Kidney (tissue), 14 donors: Measurements from ENCODE around the gene ROCK2. TPM values are rescaled to one million over a fixed set of nuclear protein-coding genes. Genes with fewer than 3 reads are reported as not detected.

Experiments used
- DNase-seq, 5 donors: peaks; one replicate each; pipeline ENCODE4 v3.0.0-alpha.2; 2013 to 2020
- FAIRE-seq: peaks from 2 replicates; lab custom pipeline; 2012; peaks lifted over from hg19 to GRCh38; lab: Jason Lieb, UNC
- H3K27ac ChIP-seq, 2 donors: one replicate each; pipeline ENCODE4 v1.7.0; 2013; ENCODE audit warnings: low read depth in 2 of 2, low read length in 2 of 2, inconsistent platforms in 1 of 2
- H3K27me3 ChIP-seq: one replicate; pipeline ENCODE4 v1.7.1; 2013; ENCODE audit warnings: low read length, inconsistent platforms; ENCODE audit not compliant: control insufficient read depth, insufficient read depth
- H3K36me3 ChIP-seq, 3 donors: one replicate each; pipeline versions ENCODE4 v1.7.0 to v1.7.1; 2013; ENCODE audit warnings: low read length in 3 of 3, control low read depth in 1 of 3, inconsistent platforms in 1 of 3; ENCODE audit not compliant: insufficient read depth in 3 of 3, control insufficient read depth in 2 of 3
- H3K4me1 ChIP-seq, 3 donors: one replicate each; pipeline versions ENCODE4 v1.7.0 to v1.7.1; 2013; ENCODE audit warnings: low read length in 3 of 3, inconsistent platforms in 1 of 3, low read depth in 1 of 3; ENCODE audit not compliant: control insufficient read depth in 2 of 3, insufficient read depth in 2 of 3
- H3K4me3 ChIP-seq, 3 donors: one replicate each; pipeline versions ENCODE4 v1.7.0 to v1.8.1; 2013; ENCODE audit warnings: low read length in 3 of 3, control low read depth in 1 of 3, inconsistent platforms in 1 of 3
- H3K9ac ChIP-seq, 3 donors: one replicate each; pipeline versions ENCODE4 v1.7.0 to v1.7.1; 2013; ENCODE audit warnings: low read length in 3 of 3, control low read depth in 1 of 3, inconsistent platforms in 1 of 3
- H3K9me3 ChIP-seq, 3 donors: one replicate each; pipeline versions ENCODE4 v1.7.0 to v1.7.1; 2013; ENCODE audit warnings: low read length in 3 of 3, control low read depth in 1 of 3, inconsistent platforms in 1 of 3; ENCODE audit not compliant: control insufficient read depth in 2 of 3, insufficient read depth in 1 of 3
- intact Hi-C: fragments of 100-400 bp; cut with DNase I; formaldehyde crosslinking; loops from one replicate; pipeline ENCODE4 v1.11.1; 2022
- polyA plus RNA-seq: library from polyadenylated mRNA; stranded (reverse); fragments of 350-450 nt; fragmentation: Illumina TruSeq; extraction: RNeasy Lipid Tissue Mini Kit (QIAGEN cat#74804); gene quantifications from one replicate; pipeline ENCODE4 v1.2.3, GENCODE V29; 2014; ENCODE audit warnings: low read depth, low replicate concordance; ENCODE audit not compliant: insufficient read depth
- total RNA-seq: library from RNA; stranded (reverse); fragmentation: NEBNext Ultra II Directional; extraction: Animal tissue kit (Norgen Biotek cat#: 25700); gene quantifications from one replicate; pipeline ENCODE4 v1.2.1, GENCODE V29; 2021
- TF ChIP-seq, protein P1 (sequence below): IDR thresholded peaks from 3 replicates; pipeline ENCODE4 v1.5.1; 2012; ENCODE audit warnings: mild to moderate bottlenecking, moderate library complexity, borderline replicate concordance; ENCODE audit not compliant: insufficient read depth; ENCODE audit errors: extremely low read depth
- donor health status: control.
- donor health status: control.
- donor health status: control.
- donor health status: control.
- donor health status: control.
- donor health status: DM: yes; HTN: yes; CAD: no.
- donor health status: Normal renal cell carcinoma (clear cell type).

ROCK2 gene
- total and polyA plus RNA-seq, 2 donors from 2014 or later = 6.7 to 58.3 TPM

- DNase-seq (no peak), FAIRE-seq (no peak)
- Histone ChIP-seq H3K9ac (no peak overlapping the region), H3K27me3 (no peaks in the 10 kb centered on the region), H3K9me3 (peaks cover 0 to 5% (median 0%) of the 10 kb centered on the region in 3 donors), H3K27ac (no peak overlapping the region), H3K36me3 (no peaks in the 10 kb centered on the region), H3K4me3 (no peak overlapping the region), H3K4me1 (no peaks in the 10 kb centered on the region)
- intact Hi-C loops = no loop called here
- TF ChIP-seq, protein P1, sequence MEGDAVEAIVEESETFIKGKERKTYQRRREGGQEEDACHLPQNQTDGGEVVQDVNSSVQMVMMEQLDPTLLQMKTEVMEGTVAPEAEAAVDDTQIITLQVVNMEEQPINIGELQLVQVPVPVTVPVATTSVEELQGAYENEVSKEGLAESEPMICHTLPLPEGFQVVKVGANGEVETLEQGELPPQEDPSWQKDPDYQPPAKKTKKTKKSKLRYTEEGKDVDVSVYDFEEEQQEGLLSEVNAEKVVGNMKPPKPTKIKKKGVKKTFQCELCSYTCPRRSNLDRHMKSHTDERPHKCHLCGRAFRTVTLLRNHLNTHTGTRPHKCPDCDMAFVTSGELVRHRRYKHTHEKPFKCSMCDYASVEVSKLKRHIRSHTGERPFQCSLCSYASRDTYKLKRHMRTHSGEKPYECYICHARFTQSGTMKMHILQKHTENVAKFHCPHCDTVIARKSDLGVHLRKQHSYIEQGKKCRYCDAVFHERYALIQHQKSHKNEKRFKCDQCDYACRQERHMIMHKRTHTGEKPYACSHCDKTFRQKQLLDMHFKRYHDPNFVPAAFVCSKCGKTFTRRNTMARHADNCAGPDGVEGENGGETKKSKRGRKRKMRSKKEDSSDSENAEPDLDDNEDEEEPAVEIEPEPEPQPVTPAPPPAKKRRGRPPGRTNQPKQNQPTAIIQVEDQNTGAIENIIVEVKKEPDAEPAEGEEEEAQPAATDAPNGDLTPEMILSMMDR = no peak
Observed at GRCh38 chr2:11144077-11144737, 200.2 kb downstream of the ROCK2 start.

DNA sequence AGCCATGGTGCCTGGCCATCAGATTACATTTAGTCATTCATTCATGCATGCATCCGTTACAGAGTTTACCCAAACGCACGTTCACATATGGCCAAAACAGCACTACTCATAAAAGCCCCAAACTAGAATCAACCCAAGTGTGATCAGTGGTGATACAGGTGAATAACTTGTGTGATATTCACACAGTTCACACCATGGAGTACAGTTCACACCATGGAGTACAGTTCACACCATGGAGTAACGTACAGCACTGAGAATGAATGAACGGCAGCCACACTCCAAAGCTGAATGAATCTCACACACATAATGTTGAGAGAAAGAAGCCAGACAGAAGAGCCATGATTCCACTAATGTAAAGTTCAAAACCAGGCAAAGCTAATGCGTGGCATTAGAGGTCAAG lies 201.4 kb downstream of the ROCK2 start:
- intact Hi-C loops = no loop called here
- DNase-seq (no peak), FAIRE-seq (no peak)
- H3K4me3 ChIP-seq = no peak overlapping the region
- H3K36me3 ChIP-seq = no peaks in the 10 kb centered on the region
- H3K27ac ChIP-seq = no peak overlapping the region
- H3K4me1 ChIP-seq = no peaks in the 10 kb centered on the region
- H3K9ac ChIP-seq = no peak overlapping the region
- H3K27me3 ChIP-seq = no peaks in the 10 kb centered on the region
- H3K9me3 ChIP-seq = peaks cover 0 to 5% (median 0%) of the 10 kb centered on the region in 3 donors
- TF ChIP-seq, protein P1 = no peak

GRCh38 chr2:11142330-11142729 lies 202.1 kb downstream of the ROCK2 start:
- DNase-seq (peak in 1 of 5 donors; percentile 1), FAIRE-seq (no peak)
- Histone ChIP-seq H3K27me3 (no peaks in the 10 kb centered on the region), H3K36me3 (no peaks in the 10 kb centered on the region), H3K27ac (no peak overlapping the region), H3K9me3 (peaks cover 0 to 5% (median 0%) of the 10 kb centered on the region in 3 donors), H3K9ac (no peak overlapping the region), H3K4me1 (no peaks in the 10 kb centered on the region), H3K4me3 (no peak overlapping the region)
- TF ChIP-seq, protein P1 = no peak
- intact Hi-C loops = no loop called here
